T-cell (primary cell): ENCODE data around the gene NDUFA5. TPM values are rescaled to one million over a fixed set of nuclear protein-coding genes. Genes with fewer than 3 reads are reported as not detected.

ENCODE experiments used
- ATAC-seq, 4 experiments: fragments of 200-7000 bp in 3 of 4; fragments of 150-1000 bp in 1 of 4; cut with Tn5 transposase; replicated peaks in 1 of 4; 1 replicate in 3 of 4; 2 replicates in 1 of 4; pipeline ENCODE4 v1.10.0; 2021; ENCODE audit warnings: moderate library complexity in 3 of 4, mild to moderate bottlenecking in 2 of 4, moderate number of reproducible peaks in 1 of 4
- CTCF ChIA-PET, 2 donors: fragments of 300-600 bp; sonication (Branson Sonifier 250); formaldehyde crosslinking; loops; one replicate each; lab custom pipeline; 2022; ENCODE audit warnings: antibody characterized with exemption in 2 of 2; lab: Charles Lee
- POLR2A ChIA-PET, 2 donors: fragments of 300-600 bp; sonication (Branson Sonifier 250); formaldehyde crosslinking; loops; one replicate each; lab custom pipeline; 2022; ENCODE audit warnings: antibody characterized with exemption in 2 of 2; lab: Charles Lee
- DNase-seq, 35 experiments: peaks; one replicate each; pipeline versions ENCODE4 v3.0.0 to v3.0.0-alpha.2; 2013 to 2023
- H3K27ac ChIP-seq: one replicate; pipeline ENCODE4 v1.5.1; 2013; ENCODE audit warnings: low read length
- H3K27me3 ChIP-seq, 2 experiments: replicated peaks in 1 of 2; 1 replicate in 1 of 2; 2 replicates in 1 of 2; pipeline versions ENCODE4 v1.6.1 to v1.7.0; 2013; ENCODE audit warnings: low read length in 1 of 2, mixed read lengths in 1 of 2; ENCODE audit not compliant: control insufficient read depth in 2 of 2, insufficient read depth in 2 of 2; ENCODE audit errors: extremely low read depth in 1 of 2
- H3K36me3 ChIP-seq, 2 donors: 1 replicate in 1 of 2; 2 replicates in 1 of 2; pipeline versions ENCODE4 v1.6.1 to v1.7.0; 2013; ENCODE audit warnings: low read length in 1 of 2; ENCODE audit not compliant: control insufficient read depth in 2 of 2, insufficient read depth in 1 of 2; ENCODE audit errors: extremely low read depth in 1 of 2
- H3K4me1 ChIP-seq, 2 experiments: 1 replicate in 1 of 2; 2 replicates in 1 of 2; pipeline versions ENCODE4 v1.6.1 to v1.7.0; 2013; ENCODE audit warnings: low read length in 2 of 2, mixed read lengths in 1 of 2; ENCODE audit not compliant: insufficient read depth in 2 of 2, control insufficient read depth in 1 of 2; ENCODE audit errors: extremely low read depth in 1 of 2
- H3K4me3 ChIP-seq, 2 donors: 1 replicate in 1 of 2; 2 replicates in 1 of 2; pipeline versions ENCODE4 v1.5.1 to v1.7.0; 2013; ENCODE audit warnings: mild to moderate bottlenecking in 2 of 2, low read length in 1 of 2, moderate library complexity in 1 of 2; ENCODE audit not compliant: control insufficient read depth in 1 of 2; ENCODE audit errors: extremely low read depth in 1 of 2
- H3K9me3 ChIP-seq: 2 replicates; pipeline ENCODE4 v1.7.0; 2013
- H3K27ac Mint-ChIP-seq, 2 donors: one replicate each; pipeline ENCODE4 v1.8.0; 2020 to 2021; ENCODE audit warnings: mild to moderate bottlenecking in 2 of 2, mixed read lengths in 2 of 2
- H3K27me3 Mint-ChIP-seq, 2 donors: one replicate each; pipeline ENCODE4 v1.8.0; 2021 to 2022; ENCODE audit warnings: mixed read lengths in 2 of 2
- H3K36me3 Mint-ChIP-seq: one replicate; pipeline ENCODE4 v1.8.0; 2021; ENCODE audit warnings: mixed read lengths
- H3K4me1 Mint-ChIP-seq, 3 donors: one replicate each; pipeline ENCODE4 v1.8.0; 2020 to 2022; ENCODE audit warnings: mixed read lengths in 3 of 3, mild to moderate bottlenecking in 1 of 3
- H3K4me3 Mint-ChIP-seq, 3 donors: one replicate each; pipeline ENCODE4 v1.8.0; 2020 to 2022; ENCODE audit warnings: mild to moderate bottlenecking in 3 of 3, mixed read lengths in 3 of 3, moderate library complexity in 3 of 3
- H3K9me3 Mint-ChIP-seq, 3 donors: one replicate each; pipeline ENCODE4 v1.8.0; 2020 to 2022; ENCODE audit warnings: mixed read lengths in 3 of 3
- WGBS: methylation state at CpG from one replicate; pipeline ENCODE4 v1.1.5; 2013; ENCODE audit warnings: missing lambda C conversion rate; ENCODE audit not compliant: insufficient coverage; 5-methylcytosine and 5-hydroxymethylcytosine counted together
- total RNA-seq, 35 experiments: library from RNA in 6 of 35; stranded (reverse) in 6 of 35; fragments of 120-200 nt in 1 of 35; gene quantifications; one replicate each; pipeline versions ENCODE4 v1.2.1 to v1.2.4 and lab custom pipeline; 2013 to 2026

NDUFA5 gene
- total RNA-seq, 5 donors from 2014 or later (not counting 1 experiment from before 2014, with no cell fraction given), result 47.0 to 56.5 (median 48.8) TPM

DNA sequence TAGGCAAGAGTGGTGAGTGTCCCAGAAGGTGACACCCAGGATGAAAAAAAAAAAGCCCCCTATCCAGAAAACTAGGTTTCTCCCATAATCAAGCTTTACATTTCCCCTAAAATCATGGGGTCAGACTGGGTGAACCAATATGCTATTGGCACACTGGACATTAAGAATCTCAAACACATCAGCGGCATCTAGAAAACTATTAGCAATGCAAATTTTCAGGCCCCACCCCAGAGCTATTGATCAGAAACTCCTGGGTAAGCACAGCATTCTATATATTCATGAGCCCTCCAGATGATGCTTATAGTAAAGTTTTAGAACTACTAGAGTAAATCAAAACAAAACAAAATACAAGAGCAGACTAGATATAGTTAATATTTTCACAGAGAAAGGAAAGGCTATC lies 59.6 kb downstream of the NDUFA5 start:
- 100% methylated on average over 1 of the region's 1 CpG for WGBS
- no peak overlapping the region for H3K4me3 Mint-ChIP-seq
- no peaks in the 10 kb centered on the region for H3K36me3 ChIP-seq

DNA sequence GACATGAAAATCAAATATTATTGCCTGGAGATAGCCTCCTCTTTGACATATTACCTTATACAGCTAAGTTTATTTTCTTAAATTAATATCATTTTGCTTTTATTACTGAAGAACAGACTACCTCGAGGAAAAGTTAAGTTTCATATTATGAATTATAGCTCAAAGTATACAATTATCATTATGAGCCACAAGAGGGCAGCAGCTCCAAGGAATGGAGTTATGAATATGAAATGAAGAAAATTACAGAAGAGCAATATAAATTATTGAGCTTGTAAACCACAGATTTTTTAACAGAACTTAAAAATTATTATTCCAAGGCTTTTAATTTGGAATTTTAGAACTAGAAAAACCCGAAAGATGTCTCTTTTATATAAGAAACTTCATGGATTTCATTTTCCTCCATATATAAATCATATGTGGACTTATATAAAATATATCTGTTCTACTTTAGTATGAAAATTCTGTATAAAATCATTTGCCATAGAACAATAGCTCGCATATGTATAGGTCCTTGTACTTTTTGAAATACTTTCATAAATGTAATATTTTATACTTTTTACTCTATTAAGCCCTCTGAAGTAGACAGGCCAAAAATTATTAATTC lies 63.3 kb downstream of the NDUFA5 start:
- DNase-seq, result peak in 18 of 35 experiments; percentile 4 to 68 (median 12)
- Mint-ChIP-seq H3K4me1 (peaks cover 0 to 2% (median 0%) of the 10 kb centered on the region in 3 donors), H3K4me3 (no peak overlapping the region), H3K27ac (no peak overlapping the region), H3K36me3 (no peaks in the 10 kb centered on the region), H3K27me3 (peaks cover 15 to 16% of the 10 kb centered on the region in 2 donors), H3K9me3 (no peaks in the 10 kb centered on the region)
- CTCF ChIA-PET, result interaction anchor here (0.5 to 2.5 kb wide), 41 partner anchors 9 to 1351 kb away, joined by 3 to 29 read pairs (median 4); partner anchors contain the start of genes IQUB (in 2 of the 2) and NDUFA5 (in 2 of the 2)
- peak in 1 of 4 experiments; percentile 52 for ATAC-seq
- Histone ChIP-seq H3K9me3 (no peaks in the 10 kb centered on the region), H3K36me3 (no peaks in the 10 kb centered on the region), H3K4me3 (no peak overlapping the region), H3K27me3 (peaks cover 2 to 4% of the 10 kb centered on the region in 2 experiments), H3K27ac (no peak overlapping the region), H3K4me1 (no peaks in the 10 kb centered on the region)
- POLR2A ChIA-PET, result interaction anchor here (0.6 to 1.0 kb wide), 2 partner anchors 41 to 43 kb away, joined by 3 to 4 read pairs; no protein-coding TSS in a partner anchor
- WGBS, result no CpG with 5 or more reads among the region's 3 CpGs

More for the DNA sequence above, 59.6 kb downstream of the NDUFA5 start:
- no peak overlapping the region for H3K27ac Mint-ChIP-seq
- Histone ChIP-seq H3K27ac (no peak overlapping the region), H3K4me3 (no peak overlapping the region), H3K4me1 (no peaks in the 10 kb centered on the region), H3K9me3 (no peaks in the 10 kb centered on the region), H3K27me3 (peaks cover 2 to 4% of the 10 kb centered on the region in 2 experiments)
- CTCF ChIA-PET, result interaction anchor here (0.6 to 1.5 kb wide), 3 partner anchors 9 to 777 kb away, joined by 3 read pairs; no protein-coding TSS in a partner anchor
- peaks cover 0 to 2% (median 0%) of the 10 kb centered on the region in 3 donors for H3K4me1 Mint-ChIP-seq
- ATAC-seq (no peak), DNase-seq (no peak)
- no peaks in the 10 kb centered on the region for H3K36me3 Mint-ChIP-seq
- H3K9me3 Mint-ChIP-seq, result no peaks in the 10 kb centered on the region
- POLR2A ChIA-PET, result interaction anchor here in 1 of 2 donors (0.8 kb wide), 1 partner anchor 27 kb away, joined by 3 read pairs; no protein-coding TSS in a partner anchor
- H3K27me3 Mint-ChIP-seq, result peaks cover 27 to 31% of the 10 kb centered on the region in 2 donors

DNA sequence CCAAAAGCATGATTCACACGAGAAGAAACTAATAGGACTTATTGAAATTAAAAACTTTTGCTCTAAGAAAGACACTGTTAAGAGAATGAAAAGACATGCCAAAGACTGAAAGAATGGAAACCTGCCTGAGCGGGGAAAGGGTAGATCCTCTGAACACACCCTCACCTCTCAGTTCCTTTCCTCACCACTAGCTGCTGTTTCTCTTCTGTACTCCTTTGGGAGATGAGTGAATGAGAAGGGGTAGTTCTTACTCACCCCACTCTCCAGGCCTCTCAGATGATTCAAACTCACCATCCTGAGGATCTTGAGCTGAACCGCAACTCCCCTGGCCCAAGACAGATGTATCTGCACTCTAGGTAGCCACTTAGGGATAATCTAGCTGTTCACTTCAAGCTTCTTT lies 65.1 kb downstream of the NDUFA5 start:
- H3K36me3 ChIP-seq, result no peaks in the 10 kb centered on the region
- H3K9me3 Mint-ChIP-seq, result no peaks in the 10 kb centered on the region
- ATAC-seq, result no peak
- H3K27ac ChIP-seq, result no peak overlapping the region
- peaks cover 7 to 8% of the 10 kb centered on the region in 2 donors for H3K27me3 Mint-ChIP-seq
- ChIA-PET POLR2A (no interaction called here), CTCF (interaction anchor here (0.5 to 1.4 kb wide), 6 partner anchors 42 to 290 kb away, joined by 3 to 5 read pairs (median 4); partner anchors contain the start of genes IQUB (in 1 of the 2) and WASL (in 1 of the 2))
- no peaks in the 10 kb centered on the region for H3K4me1 ChIP-seq
- H3K4me3 ChIP-seq, result no peak overlapping the region
- H3K27ac Mint-ChIP-seq, result no peak overlapping the region
- H3K27me3 ChIP-seq, result no peaks in the 10 kb centered on the region
- no peaks in the 10 kb centered on the region for H3K9me3 ChIP-seq
- no peak for DNase-seq
- H3K4me3 Mint-ChIP-seq, result no peak overlapping the region
- 89% methylated on average over 1 of the region's 3 CpGs for WGBS
- H3K36me3 Mint-ChIP-seq, result no peaks in the 10 kb centered on the region
- H3K4me1 Mint-ChIP-seq, result peaks cover 0 to 2% (median 0%) of the 10 kb centered on the region in 3 donors

Other genes starting within 250 kb of the NDUFA5 start
- under 1 TPM in 2 of 5 donors, not detected in 3; 0.09 TPM for gene IQUB, start 23.2 kb downstream of the NDUFA5 start, total RNA-seq
- not detected for gene ASB15, start 44.0 kb upstream of the NDUFA5 start, total RNA-seq
- gene LMOD2, start 98.0 kb upstream of the NDUFA5 start, total RNA-seq, result not detected
- gene WASL, start 191.2 kb upstream of the NDUFA5 start, total RNA-seq, result 10 to 100 TPM in 2 of 5 donors, 1 to 10 TPM in 3; 9.1 to 12.2 (median 9.8) TPM